HS-27A (cell line): ENCODE results near the gene CERCAM.
A peak's percentile ranks its signal among the peaks of the same experiment; 100 is the strongest.

Experiments used
- DNase-seq: peaks from one replicate; pipeline ENCODE4 v3.0.0-alpha.2; 2012; ENCODE audit warnings: low read depth, missing footprints

CERCAM gene, protein sequence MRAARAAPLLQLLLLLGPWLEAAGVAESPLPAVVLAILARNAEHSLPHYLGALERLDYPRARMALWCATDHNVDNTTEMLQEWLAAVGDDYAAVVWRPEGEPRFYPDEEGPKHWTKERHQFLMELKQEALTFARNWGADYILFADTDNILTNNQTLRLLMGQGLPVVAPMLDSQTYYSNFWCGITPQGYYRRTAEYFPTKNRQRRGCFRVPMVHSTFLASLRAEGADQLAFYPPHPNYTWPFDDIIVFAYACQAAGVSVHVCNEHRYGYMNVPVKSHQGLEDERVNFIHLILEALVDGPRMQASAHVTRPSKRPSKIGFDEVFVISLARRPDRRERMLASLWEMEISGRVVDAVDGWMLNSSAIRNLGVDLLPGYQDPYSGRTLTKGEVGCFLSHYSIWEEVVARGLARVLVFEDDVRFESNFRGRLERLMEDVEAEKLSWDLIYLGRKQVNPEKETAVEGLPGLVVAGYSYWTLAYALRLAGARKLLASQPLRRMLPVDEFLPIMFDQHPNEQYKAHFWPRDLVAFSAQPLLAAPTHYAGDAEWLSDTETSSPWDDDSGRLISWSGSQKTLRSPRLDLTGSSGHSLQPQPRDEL

DNA sequence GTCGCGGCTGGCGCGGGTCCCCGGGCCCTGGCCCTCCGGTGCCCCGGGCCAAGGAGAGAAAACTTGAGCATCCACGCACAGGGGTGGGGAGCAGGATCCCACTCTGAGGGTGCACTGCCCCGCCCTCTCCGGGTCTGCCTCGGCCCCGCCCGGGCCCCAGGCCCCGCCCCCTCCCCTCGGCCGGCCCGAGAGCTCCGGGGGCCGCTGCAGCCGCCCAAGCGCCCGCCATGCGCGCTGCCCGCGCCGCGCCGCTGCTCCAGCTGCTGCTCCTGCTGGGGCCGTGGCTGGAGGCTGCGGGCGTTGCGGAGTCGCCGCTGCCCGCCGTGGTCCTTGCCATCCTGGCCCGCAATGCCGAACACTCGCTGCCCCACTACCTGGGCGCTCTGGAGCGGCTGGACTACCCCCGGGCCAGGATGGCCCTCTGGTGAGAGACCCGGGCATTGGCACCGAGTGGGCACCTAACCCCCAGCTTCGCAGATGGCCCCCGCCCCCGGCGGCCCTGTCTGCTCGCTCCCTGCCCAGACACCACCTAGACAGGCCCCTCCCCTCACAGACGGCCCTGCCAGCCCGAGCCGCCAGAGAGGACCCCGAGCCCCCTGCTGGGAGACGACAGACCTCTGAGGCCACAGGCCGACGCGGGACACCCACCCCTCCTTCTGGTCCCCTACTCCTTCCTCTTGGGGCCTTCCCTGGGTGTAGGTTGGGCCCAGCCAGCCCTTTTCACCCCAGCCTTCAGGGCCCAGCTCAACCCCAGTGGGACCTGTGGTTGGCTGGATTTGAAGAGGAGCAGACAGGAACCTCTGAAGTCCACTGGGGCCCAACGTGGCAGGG lies at the start of gene CERCAM:
Gene CERCAM (plus strand): TSS at position 207 of the 831 bp plus-strand sequence. CDS start 21 bp downstream, at position 228.
- DNase-seq, result peak; percentile 34

DNA sequence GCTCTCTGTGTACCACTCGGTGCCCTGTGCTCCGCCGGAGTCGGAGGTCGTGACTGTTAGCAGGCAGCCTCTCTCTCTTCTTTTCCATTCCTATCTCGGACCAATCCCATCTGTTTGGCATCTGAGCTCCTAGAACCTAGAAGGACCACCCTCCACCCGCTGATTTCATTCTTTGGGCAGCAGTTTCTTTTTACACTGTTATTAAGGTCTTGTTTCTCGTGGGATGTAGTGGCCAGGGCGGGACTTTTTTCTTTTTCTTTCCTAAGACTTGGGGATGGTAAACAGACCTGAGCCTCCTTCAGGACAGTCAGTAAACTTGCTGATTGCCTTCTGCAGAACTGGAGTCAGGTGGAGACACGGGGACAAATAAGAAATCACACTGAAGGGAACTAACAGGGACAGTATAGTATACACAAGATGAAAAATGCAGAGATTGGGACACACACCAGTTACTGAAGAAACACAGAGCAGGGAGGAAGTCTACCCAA lies 49.0 kb upstream of the CERCAM start:
- DNase-seq, result no peak

DNA sequence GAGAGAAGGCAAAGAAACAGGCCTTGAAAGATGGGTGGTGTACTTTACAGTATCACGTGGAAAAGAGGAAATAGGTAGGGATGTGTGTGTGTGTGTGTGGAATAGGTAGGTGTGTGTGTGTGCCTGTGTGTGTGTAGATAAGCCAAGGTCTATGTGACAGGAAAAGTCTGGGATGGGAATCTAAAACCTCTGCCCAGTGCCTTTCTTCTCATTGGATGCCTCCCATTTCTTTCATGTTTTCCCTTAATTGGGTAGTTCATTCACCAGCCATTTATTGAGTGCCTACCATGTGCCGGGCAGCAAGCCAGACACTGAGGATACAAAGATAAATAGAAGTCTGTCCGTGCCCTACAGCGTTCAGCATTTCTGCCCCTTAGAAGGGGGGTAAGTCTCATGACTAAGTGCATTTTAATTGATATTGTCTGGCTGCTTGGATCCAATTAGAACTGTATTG lies 48.4 kb upstream of the CERCAM start:
- DNase-seq, result no peak

DNA sequence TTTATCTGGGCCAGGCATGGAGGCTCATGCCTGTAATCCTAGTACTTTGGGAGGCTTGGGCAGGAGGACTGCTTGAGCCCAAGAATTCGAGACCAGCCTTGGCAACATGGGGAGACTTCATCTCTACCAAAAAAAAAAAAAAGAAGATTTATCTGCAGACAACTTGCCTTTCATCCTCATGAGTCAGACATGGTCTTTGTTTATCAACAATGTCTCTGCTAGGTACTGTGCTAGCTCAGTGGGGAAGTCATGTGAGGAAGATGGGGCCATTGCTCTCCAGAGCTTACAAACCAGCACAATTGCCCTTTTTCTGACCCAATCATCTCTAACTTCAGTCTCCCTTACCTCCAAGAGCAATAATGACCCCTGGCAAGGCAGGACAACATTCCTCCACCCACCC lies 47.9 kb upstream of the CERCAM start:
- no peak for DNase-seq

DNA sequence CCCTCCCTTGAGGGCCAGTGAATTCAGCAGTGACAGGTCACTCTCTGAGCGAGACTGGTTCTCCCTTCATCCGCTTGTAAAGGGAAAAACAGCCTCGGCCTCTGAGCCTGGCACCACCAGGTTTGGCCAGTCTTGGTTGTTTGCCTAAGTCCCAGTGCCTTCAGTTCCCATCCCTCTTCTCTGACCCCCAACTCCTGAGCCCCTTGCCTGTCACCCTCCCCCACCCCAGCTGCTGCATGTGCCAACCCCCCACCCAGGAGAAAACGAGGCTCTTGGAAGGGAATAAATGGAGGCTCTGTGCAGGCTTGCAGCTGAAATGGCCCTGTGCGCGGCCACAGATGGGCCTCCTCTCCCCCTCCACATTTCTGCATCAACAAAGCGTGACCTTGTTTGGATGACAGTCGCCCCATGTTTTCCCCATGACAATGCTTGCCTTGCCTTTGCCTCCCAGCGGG lies 46.4 kb upstream of the CERCAM start:
- no peak for DNase-seq

DNA sequence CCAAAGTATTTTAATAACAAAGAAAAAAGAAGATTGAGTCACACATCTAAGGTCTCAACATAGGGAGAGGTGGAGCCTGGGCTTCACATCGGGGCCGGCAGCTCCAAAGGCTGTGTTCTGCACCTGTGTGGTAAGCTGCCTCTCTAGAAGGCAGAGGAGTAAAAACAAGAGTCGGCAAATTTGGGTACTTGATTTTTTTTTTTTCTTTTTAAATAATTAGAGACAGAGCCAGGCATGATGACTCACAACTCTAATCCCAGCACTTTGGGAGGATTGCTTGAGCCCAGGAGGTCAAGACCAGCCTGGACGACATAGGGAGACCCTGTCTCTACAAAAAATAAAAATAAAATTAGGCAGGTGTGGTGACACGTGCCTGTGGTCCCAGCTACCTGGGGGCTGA lies 44.8 kb upstream of the CERCAM start:
- no peak for DNase-seq

DNA sequence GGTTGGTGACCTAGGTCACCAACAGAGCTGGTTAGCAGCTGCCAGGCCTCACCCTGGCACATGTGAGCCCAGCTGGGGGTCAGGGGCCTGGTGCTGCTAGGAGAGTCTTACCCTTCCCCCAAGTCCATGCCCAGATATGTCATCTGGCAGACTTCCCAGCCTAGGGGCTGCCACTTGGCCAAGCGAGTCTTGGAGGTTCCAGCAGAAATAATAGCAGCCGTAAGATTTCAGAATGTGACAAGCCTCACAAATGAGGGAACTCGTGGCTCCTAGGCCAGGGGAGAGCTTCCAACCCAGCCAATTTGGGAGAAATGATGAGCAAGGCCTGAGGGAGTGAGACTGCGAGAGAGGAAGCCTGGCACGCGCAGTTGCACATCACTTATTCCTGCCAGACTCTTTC lies 38.4 kb upstream of the CERCAM start:
- DNase-seq, result no peak

DNA sequence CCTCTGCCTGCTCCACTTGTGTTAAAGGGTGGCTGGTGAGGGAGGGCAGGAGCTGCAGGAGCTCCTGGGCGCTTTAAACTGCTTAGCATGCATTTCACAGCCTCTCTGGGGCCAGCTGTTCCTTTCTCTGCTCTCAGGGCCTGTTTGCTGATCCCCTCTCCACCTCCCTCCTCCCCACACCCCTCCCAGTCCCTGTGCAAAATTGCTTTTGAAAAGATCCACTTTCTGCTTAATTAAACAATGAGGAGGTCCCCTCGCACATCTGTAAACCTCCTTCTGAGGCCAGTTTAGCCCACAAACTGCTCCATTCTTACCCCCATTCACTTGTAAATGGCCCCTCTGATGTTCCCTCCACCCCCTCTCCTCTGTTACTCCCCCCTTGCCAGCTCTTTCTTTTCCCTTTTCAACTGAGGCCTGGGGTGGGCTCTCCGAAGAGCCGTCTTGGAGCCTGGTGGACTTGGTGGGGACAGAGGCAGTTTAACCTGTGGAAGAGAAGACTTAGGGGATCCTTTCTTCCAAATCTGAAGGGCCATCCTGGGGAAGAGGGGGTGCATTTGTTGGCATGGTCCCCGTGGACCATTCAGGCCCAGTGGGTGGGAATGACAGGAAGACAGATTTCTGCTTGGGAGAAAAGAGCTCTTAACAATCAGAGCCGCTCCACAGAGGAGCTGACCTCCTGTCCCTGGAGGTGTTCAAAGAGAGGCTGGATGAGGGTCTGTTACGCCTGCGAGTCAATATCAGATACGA lies 37.5 kb upstream of the CERCAM start:
- DNase-seq, result no peak

DNA sequence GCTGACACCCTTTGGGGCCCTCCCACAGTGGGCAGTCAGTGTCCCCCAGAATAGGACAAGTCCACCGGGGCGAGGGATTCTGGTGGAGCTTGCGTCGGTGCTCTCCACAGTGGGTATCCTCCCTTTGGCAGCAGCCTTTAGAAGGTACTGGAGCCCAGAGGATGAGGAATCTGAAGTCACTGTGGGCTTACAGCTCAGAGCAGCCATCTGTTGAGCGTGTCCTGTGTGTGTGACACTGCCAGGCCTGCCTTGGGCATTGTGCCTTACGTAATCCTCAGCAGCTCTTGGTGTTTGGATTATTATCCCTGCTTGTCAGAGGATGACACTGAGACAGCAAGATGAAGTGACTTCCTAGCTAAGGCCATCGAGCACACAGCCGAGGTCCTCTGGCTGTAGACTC lies 36.9 kb upstream of the CERCAM start:
- DNase-seq, result no peak

DNA sequence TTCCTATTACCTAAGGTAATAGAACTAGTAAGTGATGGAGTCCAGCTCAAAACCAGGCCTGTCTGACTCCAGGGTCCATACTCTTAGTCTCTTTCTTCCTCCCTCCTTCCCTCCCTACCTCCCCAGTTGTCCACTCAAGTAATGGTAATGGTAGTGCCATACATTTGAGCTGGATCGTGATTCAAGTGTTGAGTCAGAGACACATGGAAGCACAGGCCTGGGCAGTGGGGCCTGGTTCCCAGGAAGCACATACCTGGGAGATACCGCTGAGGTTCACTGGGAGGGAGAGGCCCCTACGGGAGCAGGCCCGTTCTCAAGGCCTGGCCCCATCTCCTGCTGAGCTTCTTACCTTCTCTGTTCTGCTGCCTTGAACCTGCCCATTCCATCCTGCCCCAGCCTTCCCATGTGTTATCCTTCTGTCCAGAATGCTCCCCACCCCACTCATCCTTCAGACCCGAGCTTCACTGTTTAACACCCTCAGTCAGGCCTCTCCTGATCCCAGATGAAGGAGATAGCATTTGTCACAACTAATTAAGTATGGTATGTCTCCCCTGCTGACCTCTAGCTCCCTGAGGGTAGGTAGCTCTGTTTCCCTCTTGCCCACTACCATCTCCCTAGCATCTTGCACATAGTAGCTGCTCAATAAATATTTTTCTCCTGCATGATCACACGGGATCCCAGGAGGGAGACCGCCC lies 35.7 kb upstream of the CERCAM start:
- no peak for DNase-seq

DNA sequence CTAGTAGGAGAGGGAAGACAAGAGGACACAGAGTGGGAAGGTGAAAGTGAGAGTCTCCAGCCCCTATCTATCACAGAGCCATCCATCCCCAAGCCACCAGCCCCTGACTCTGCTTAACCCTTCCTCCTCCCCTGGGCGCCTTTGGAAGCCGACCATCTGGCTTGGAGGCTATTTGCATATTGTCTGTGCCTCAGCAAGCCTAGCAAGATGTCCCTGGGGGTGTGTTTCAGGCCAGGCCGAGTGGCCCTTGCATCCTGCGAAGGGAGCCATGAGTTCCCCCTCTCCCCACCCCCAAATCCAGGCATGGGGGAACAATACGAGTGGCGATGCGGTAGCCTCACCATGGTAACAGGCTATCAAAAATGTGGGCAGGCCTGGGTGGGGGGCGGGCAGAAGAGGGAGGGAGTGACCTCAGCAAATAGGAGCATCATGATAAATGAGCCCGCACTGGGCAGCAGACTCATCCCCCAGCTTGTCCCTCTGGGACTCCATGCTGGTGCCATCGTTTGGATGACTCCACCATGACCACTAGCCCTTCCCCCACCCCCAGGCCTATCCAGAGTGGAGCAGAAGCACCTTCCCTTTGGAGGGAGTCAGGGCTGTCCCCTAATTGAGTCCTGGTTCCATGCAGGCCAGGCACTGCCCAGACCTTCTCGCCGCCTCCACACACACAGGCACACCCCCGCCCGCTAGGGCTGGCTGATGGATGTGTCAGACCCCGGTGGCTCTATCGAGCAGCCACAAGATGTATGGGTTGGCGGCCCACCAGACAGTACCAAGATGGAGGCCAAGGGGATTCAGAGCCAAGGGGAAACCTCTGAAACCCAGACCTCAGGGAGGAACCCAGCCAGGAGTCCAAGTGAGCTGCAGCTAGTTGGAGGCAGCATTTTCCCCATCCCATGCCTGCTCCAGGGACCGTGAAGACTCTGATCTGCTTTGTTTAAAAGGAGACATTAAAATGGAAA lies 34.9 kb upstream of the CERCAM start:
- DNase-seq, result no peak

DNA sequence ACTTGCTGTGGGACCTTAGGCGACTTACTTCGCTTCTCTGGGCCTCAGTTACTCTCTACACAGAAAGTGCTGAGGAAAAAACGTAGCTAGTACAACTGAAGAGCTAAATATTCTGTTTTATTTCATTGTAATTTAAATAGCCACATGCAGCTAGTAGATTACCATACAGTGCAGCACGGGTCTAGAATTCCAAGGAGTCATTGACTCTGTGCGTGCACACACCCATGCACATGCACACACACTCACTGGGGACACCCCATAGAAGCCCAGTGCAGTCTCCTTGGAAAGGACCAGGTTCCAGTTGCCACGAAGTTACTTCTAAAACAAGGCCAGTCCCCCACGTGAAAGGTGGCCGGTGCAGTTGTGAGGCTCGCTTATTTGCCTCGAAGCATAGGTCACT lies 32.5 kb upstream of the CERCAM start:
- no peak for DNase-seq

DNA sequence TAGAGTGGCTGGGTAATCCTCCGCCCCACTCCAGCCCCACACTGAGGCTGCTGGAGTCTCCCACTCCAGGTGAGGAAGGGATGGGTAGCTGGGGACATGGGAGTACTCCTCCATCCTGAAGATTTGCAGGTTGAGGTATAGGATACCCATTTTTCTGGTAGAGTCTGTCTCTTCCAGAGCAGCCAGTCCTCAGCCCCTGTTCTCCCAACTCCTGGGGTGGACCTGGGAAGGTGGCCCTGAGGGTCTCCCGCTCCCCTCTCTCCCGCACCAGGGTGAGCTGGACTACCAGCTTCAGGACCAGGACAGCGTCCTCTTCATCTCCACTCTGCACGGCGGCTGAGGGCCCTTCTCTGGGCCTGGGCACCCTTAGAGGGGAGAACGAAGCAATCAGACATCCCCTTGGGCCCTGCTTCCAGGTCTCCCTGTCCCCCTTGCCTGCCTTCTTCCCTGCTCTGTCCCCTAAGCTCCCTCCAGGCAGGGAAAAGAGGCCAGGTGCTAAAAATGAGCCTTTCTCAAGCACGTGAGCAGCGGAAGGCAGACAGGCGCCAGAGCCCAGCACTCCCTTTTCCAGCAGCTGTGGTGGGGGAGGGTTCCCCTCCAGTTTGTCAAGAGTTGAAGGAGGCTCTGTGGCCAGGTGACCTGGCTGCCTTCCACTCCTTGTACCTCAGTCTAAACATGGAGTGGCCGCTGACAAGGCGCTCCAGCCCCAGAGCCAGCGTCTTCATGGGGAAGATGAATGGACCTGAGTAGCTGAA lies 31.1 kb upstream of the CERCAM start:
- no peak for DNase-seq

DNA sequence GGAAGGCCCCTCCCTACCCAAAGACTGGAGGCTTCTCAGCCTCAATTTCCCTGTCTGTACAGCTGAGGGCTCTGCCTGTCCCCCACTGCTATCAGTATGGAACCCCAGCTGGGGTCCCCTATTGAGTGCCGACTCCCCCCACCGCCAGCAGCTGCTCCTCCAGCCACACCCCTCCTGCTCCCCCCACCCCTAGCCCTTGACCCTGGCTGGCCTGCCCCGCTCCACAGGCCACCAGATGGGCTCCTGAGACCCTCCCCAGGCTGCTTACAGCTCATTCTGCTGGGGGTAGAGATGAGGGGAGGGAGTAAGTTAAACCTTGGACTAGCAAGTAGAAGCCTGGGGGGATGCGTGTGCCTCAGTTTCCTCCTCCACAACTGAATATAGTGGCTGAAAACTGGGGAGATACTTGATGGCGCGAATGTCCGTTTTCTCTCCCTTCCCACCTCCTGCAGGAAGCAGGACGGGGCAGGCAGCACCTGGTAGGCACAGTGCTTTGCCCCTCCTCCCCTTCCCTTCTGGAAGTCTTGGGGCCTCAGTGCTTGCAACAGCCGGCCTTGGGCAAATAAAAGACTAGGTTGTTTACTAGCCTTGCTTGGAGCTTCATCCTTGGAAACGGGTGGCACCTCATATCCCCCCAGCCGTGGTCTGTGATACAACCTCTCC lies 30.4 kb upstream of the CERCAM start:
- no peak for DNase-seq

DNA sequence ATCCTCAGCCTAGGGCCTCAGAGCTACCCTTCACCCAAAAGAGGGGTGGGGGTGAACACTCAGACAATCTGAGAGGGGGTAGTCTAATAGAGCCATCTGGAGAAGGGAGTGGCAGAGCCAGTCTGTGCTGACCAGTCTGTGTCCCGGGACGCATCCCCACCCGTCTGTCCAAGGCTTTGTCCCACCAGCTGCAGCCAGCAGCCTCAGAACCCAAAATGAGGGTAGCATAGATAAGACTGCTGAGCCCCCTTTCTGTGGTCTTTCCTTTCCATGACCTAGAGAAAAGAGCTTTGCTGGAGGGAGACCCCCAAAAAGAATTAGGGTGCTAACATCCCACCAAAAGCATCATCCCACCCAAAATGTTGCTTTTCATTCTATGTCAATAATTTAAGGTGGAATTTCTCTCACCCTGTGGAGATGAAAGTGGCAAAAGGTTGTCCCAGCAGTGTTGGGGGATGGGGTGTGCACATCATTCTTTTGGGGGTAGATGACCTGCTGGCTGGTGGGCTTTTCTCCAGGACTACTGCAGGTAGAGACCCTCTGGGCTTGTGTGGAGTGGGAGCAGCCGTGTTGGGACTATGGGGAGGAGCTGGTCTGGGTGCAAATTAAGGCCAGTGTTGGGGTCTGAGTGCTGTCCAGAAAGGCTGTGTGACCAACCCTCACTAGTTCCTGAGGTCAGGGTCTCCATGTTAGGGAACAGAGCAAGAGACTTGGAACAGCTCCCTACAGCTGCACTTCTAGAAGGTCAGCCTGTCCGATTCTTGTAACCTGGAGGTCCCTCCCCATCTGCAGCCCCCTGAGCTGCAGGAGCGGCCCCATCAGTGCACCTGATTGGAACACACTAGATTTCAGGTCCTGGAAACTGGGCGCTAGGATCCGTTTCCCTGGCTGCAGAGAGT lies 29.6 kb upstream of the CERCAM start:
- DNase-seq, result no peak

DNA sequence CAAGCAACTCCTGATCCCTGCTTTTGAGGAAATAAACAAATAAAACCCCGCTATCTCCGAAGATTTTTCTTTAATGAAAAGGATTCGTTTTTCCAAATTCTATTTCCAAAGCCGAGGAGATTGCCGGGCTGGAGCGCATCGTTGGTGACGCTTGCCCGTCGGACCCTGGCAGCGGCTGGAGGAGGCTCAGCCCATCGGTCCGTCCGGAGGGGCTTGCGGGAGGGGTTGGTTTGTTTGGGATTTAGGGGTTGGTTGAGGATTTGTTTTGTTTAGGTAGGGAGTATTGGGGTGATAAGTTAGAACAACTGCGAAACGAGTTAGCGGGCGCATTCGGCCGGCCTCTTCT lies 28.7 kb upstream of the CERCAM start:
- no peak for DNase-seq

DNA sequence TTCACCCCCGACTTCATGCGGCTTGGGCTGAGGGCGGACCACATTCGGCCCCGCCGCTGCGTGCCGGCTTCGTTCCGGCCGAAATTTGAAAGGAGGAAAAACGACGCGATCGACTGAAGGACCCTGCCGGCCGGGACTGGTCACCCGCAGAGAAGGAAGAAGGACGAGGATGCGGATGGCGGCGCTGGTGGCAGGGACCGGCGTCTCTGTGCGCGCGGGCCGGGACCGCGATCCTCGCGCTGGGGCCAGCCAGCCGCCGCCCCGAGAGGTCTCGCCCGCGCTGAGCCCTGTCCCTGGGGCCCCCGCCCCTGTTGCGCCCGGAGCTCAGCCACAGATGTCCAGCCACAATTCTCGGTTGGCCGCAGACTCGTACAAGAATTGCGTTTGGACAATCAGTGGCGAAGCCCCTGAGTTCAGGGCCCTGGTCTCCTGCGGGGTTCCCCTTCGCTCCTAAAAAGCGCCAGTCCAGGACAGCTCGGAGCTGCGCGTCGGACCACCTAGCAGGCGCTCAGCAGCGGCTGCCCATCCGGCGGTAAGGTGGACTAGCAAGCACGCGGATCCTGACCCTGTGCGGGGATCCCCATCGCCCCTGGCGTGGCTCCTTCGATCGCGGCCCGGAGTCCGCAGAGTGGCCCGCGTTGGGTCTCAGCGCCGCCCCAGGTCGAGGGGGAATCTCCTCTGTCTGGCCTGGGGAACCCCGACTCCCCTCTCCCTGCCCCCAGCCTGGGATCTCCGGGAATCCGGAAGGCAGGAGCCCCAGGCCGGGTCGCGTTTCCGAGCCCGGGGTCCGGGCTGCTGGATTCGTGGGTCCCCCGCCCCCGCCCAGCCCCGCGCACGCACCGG lies 28.1 kb upstream of the CERCAM start:
- DNase-seq, result no peak
